ENCODE measurements around the gene PLA2G12A.
"Not testable (repeated sequence)": the region's sequence is repeated elsewhere in the genome, so short reads cannot be mapped to it uniquely, and the experiment has no call there.

The PLA2G12A gene

DNA sequence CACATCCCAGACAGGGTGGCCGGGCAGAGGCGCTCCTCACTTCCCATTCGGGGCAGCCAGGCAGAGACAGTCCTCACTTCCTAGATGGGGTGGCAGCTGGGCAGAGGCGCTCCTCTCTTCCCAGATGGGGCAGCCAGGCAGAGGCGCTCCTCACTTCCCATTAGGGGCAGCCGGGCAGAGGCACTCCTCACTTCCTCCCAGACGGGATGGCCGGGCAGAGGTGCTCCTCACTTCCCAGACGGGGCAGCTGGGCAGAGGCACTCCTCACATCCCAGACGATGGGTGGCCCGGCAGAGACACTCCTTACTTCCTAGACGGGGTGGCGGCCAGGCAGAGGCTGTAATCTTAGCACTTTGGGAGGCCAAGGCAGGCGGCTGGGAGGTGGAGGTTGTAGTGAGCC lies 50.9 kb downstream of the PLA2G12A start:
- not testable (repeated sequence) for DNase-seq (ENCODE audit: low read depth in 2 of 2)

DNA sequence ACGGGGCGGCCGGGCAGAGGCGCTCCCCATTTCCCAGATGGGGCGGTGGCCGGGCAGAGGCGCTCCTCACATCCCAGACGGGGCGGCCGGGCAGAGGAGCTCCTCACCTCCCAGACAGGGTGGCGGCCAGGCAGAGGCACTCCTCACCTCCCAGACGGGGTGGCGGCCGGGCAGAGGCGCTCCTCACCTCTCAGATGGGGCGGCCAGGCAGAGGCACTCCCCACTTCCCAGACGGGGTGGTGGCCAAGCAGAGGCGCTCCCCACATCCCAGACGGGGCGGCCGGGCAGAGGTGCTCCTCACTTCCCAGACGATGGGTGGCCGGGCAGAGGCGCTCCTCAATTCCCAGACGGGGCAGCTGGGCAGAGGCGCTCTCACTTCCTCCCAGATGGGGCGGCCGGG lies 51.4 kb downstream of the PLA2G12A start:
- not testable (repeated sequence) for DNase-seq (ENCODE audit: low read depth in 2 of 2)

DNA sequence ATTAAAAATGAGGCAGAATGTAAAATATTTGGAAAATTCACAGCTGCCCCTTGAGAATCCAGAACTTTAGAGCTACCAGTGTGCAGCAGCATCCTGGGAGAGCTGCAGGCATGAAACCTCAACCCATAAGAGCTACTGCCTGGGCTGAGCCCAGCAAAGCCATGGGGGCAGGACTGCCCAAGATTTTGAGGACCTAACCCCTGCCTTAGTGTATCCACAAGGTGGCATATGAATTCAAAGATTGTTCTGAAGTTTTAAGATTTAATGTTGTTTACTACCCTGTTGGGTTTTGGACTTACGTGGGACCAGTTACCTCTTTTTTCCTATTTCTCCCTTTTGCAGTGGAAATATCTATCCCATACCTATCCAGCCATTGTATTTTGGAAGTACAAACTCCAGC lies 53.0 kb downstream of the PLA2G12A start:
- DNase-seq (ENCODE audit: low read depth in 2 of 2) = no peak

- no peak for DNase-seq (ENCODE audit: low read depth in 2 of 2)
These were observed 54.0 kb downstream of the PLA2G12A start for GRCh38 chr4:109675843-109676242.

GRCh38 chr4:109675181-109675580 lies 54.7 kb downstream of the PLA2G12A start:
- DNase-seq (ENCODE audit: low read depth in 2 of 2) = no peak

- no peak for DNase-seq (ENCODE audit: low read depth in 2 of 2)
These were observed 56.6 kb downstream of the PLA2G12A start for GRCh38 chr4:109673303-109673702.

GRCh38 chr4:109672169-109672930 lies 57.5 kb downstream of the PLA2G12A start:
- DNase-seq (ENCODE audit: low read depth in 2 of 2) = no peak

- no peak for DNase-seq (ENCODE audit: low read depth in 2 of 2)
These were observed 58.5 kb downstream of the PLA2G12A start for GRCh38 chr4:109671350-109671749.

- no peak for DNase-seq (ENCODE audit: low read depth in 2 of 2)
These were observed 63.9 kb downstream of the PLA2G12A start for GRCh38 chr4:109665783-109666485.

DNA sequence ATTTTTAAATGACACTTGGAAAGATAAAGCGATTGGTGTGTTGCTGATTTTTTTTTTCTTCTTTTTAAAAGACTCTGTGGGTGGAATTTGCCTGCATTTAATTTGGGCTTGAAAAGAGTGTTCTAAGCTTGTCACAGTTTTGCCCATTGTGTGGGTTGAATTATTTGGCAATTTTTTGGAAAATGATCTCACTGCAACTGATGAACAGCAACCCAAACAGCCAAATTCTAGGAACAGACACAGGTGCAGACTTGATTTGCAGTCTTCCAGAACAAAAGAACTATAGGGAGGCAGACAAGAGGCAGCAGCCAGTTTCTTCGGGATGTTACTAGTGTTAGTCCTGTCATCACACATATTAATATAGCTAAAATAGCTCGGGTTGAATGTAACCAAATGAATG lies 67.1 kb downstream of the PLA2G12A start:
- no peak for DNase-seq (ENCODE audit: low read depth in 2 of 2)

DNA sequence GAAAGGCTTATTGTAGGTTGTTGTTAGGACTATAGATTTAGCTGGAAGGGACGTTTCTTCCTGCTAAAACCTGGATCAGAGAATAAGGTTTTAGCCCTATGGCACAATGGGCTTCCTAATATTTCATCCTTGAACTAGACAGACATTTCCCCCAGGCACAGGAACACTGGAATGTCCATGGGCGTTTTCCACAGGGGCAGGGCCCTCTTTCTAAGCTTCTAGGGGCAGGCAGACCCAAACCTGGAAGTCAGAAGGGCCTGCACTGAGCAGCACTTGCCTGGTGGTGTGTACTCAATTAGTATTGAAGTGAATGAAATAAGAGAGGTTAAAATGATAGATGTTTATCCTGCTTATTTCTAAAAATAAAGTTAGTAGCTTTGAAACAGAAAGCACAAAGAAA lies 67.8 kb downstream of the PLA2G12A start:
- no peak for DNase-seq (ENCODE audit: low read depth in 2 of 2)
